ENCODE measurements around the gene BRD3.

Gene BRD3

DNA sequence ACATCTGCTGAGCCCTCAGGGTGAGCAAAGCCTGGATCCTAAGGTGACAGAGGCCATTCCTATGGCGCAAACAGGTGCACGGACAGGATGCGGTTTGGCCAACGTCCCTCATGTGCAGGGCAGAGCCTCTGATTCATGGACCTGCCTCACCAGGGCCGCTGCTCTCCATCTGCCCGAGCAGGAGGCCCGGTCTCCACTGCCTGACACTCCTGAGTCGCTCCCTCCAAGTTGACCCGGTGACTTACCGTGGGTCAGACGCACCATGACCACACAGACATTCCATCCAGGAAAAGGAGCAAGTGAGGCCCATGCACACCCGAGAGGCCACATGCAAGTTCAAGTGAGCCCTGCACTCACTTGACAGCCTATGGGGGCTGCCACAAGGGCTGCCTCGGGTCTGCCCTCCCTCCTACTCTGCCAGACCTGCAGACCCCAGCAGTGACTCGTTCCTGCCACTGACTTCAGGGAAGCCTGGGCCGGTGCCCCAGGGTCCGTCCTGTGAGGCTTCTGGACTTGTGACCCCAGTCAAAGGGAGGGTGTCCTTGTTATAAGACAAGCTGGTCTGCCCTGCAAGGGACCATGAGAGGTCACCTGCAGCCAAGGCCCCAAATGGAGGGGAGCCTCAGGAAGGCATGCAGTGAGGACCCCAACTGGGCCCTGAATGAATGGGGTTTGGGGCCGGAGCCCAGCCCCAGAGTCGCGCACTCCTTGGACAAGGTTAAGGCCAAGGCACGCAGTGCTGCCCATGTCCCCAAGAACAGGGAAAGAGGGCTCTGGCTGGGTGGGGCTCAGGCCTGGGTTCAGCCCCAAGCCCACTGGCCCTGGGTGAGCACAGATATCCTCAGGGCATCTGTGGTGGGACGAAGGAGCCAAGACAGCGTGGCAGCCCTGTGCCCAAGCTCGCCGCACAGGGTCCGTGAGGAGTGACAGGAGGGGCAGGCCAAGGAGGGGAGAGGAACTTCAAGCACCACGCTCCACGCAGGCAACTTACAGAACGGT, 32.5 kb downstream of the BRD3 start:
- DNase-seq = no peak

DNA sequence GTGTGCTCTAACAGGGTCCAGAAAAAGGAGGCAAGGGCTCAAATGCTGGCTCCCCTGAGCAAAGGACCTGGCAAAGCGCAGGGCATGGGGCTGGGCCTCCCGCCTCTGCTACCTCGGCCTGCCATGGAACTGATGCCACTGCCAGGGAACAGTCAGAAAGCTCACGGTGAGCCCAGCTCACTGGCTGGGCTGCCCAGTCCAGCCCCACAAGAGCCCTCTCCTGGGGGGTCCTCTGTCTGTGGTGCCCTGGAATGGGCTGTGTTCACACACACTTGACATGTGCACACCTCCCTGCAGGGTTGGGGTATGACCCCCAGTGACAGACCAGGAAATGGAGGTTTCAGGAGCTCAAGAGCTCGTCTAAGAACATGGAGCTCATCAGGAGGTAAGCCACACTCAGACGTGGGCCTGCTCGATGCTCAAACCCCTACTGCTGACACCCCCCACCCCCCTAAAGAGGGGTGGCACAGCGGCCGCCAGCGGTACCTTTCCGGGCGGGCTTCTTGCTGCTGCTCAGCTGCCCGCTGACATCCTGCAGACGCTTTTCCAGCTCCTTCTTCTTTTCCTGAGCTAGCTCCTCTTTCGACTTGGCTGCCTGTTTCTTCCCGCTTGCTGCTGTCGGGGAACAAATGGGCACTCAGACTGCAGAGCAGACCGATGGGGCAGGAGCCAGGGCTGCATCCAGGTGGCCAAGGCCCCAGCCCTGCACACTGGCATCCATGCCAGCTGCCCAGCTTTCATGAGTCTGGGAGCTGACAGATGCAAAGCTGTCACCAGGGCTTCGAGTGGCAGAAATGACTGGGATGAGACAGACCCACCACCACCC, 33.4 kb downstream of the BRD3 start:
- DNase-seq = no peak

- no peak for DNase-seq
Observed at GRCh38 chr9:134033516-134034214, 34.2 kb downstream of the BRD3 start.

GRCh38 chr9:134032456-134033222, 35.2 kb downstream of the BRD3 start:
- no peak for DNase-seq

DNA sequence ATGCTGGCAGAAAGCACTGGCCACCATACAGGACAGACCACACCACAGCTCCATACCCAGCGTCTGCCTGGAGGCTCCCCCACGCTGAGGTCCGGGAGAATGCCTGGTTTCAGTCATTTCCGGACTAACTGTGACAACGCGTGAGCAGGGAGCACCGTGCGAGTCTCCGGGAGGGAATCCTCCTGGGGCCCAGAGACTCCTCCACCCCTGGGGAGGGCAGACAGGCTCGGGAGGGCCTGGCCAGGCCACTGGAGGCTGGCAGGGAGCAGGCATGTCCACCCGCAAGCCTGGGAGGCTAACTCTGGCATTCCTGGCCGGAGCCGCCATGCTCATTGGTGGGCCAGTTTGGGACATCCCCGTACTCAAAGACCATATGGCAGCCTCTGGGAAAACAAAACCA, 36.0 kb downstream of the BRD3 start:
- DNase-seq = no peak

DNA sequence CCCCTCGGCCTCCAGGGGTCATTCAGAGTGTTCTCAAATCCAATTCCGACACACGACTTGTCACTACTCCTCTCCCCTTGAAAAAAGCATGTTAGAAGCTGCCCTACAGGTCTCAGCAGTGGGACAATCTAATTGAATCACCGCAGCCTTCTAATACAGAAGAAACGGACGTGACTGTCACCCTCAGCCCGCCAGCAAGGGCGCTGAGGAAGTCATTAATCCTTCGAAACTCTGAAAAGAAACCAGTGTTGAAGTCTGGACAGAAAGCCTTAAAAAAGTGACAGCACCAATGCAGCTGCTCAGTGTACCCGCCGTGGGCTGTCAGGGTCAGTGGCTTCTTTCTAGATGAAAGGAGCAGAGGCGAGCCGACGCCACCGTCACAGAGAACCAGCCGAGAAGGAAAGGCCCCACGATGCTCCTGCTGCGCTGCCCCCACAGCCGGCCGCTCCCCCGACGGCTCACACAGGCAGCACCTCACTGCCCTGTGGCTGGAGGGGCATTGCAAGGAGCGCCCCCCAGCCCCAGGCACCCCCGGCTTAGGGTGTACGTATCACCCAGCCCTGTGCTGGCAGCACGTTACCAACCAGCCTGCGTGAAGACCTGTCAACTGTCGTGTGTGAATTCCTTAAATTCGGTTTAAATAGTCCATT, 36.9 kb downstream of the BRD3 start:
- DNase-seq = no peak

- no peak for DNase-seq
Observed at GRCh38 chr9:134029248-134030226, 38.3 kb downstream of the BRD3 start.

GRCh38 chr9:134028575-134029247, 39.1 kb downstream of the BRD3 start:
- no peak for DNase-seq

DNA sequence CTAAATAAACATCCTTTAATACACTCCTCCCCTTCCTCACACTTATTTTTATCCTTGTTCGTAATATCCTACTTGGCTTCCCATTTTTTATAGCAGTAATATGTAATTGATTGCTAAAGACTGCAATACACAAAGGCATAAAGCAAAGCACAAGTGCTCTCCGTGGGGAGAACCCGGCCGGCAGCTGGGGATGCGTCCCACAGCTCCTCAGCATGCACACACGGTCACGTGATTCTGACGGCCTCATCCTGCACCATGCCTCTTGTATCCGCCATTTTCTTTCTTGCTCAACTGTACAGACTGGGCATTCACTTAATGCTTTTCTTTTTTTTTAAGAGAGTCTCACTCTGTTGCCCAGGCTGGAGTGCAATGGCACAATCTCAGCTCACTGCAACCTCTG, 39.8 kb downstream of the BRD3 start:
- DNase-seq = no peak

DNA sequence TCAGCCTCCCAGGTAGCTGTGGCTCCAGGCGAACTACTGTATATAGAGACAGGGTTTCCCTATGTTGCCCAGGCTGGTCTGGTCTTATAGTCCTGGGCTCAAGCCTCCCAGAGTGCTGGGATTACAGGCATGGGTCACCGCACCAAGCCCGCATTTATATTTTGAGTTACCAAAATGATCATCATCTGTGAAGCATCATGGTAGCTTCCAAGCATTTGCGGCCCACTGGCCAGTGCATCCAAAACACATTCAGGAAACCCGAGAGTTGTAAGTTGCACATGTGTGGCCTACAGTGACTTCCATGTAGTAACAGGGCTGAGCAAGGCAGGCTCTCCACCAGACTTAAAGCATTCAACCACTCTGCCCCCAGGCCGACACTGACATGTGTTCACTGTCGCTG, 40.3 kb downstream of the BRD3 start:
- DNase-seq = no peak

GRCh38 chr9:134026981-134027380, 40.8 kb downstream of the BRD3 start:
- DNase-seq = no peak

- no peak for DNase-seq
Observed at GRCh38 chr9:134026581-134026980, 41.2 kb downstream of the BRD3 start.

- peak; percentile 22 for DNase-seq
Observed at GRCh38 chr9:134025606-134026541, 42.0 kb downstream of the BRD3 start.

DNA sequence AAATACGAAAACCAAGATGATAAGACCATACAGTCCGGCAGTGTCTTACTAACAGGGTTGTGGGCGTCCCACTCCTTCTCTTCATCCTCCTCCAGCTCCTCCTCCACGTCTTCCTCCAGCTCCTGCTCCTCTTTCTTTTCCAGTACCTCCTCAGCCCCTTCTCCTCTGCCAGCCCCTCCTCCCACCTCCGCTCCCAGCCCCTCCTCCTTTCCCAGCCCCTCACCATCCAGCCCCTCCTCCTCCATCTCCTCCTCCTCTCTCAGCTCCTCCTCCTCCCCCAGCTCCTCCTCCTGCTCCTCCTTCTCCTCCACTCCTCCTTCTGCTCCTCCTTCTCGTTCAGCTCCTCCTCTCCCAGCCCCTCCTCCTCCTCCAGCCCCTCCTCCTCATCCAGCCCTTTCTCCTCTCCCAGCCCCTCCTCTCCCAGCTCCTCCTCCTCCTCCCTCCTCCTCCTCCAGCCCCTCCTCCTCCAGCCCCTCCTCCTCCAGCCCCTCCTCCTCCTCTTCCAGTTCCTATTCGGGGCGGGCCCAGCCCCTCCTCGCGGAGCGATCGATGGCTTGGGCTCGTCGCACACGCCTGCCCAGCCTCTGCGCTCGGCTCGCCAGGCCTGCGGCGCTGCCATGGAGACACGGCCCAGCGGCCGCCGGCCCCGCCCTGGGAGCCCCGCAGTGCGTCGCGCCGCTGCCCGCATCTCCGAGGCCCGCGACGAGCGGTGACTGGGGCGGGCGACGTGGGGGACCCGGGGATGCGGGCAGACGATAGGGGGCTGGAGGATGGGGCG, 42.8 kb downstream of the BRD3 start, which contains the start of gene BRD3OS:
Gene BRD3OS, plus strand, starts transcription at position 654 of the 778 bp plus-strand sequence. CDS start 1,267 bp downstream, outside the sequence.
- DNase-seq = peak; percentile 99

DNA sequence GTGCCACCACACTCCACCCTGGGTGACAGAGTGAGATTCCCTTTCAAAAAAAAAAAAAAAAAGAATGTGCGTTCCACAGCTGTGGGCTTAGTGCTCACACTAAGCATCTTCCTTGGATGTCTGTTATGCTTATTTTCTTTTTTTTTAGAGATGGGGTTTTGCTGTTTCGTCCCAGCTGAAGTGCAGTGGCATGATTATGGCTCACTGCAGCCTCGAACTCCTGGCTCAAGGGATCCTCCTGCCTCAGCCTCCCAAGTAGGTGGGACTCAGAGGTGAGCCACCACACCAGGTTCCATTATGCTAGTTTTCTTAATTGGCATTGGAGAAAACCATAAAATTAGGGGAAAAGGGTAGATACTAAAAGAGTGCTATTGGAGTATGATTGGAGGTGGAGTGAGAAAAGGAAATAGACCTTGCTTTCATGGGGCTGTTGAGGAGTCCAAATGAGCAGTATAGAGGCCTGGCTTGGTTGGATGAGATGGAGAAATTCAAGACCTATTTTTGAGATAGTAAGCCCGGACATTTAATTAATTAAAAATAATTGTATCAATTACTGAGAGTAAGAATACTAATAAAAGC, 43.5 kb downstream of the BRD3 start:
- DNase-seq = no peak

- DNase-seq = no peak
Observed at GRCh38 chr9:134014946-134015345, 52.9 kb downstream of the BRD3 start.

DNA sequence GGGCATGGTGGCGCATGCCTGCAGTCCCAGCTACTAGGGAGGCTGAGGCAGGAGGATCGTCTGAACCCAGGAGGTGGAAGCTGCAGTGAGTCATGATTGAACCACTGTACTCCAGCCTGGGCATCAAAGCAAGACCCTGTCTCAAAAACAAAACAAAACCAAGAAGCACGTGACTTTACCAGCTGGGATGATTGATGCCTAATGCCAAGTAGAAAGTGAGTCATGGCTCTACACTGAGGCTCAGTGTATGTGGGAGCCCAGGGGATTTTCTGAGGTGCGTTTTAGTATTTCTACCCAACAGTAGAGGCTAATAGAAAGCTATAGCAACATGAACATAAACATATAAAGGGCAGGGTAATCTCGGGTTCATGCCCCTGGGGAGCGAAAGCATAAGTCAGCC, 56.4 kb downstream of the BRD3 start:
- no peak for DNase-seq
